ENCODE results near the gene CCDC187.
"Not testable (repeated sequence)": the region's sequence is repeated elsewhere in the genome, so short reads cannot be mapped to it uniquely, and the experiment has no call there.

Gene CCDC187

DNA sequence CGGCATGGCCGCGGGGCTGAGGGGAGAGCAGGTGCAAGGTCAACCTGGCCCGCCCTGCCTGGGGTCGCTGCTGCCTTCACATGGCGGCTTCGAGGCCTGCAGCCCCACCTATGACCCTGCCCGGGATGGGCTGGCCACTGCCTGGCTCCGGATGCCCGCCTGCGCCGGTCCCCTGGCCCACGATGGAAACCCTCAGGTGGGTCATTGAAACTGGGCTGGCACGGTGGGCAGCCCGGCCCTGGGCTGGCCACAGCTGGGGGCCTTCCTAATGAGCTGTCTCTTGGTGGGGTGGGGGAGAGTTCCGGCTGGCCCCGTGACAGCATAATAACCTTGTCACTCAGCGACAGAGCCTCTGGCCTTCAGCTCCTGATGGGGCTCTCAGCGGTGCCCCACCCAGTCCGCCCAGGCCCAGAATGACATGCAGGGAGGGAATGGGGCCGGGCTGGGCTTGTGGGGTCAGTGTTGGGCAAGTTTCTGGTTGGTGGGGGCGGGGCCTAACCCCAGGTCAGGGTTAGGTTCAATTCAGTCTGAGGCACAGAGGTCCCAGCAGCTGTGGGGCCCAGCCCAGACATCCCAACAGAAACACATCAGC is at the start of gene CCDC187:
CCDC187 (minus strand) TSS at position 270 of the 592 bp plus-strand sequence; CDS start at position 6, 264 bp downstream.
- no peak for FAIRE-seq

DNA sequence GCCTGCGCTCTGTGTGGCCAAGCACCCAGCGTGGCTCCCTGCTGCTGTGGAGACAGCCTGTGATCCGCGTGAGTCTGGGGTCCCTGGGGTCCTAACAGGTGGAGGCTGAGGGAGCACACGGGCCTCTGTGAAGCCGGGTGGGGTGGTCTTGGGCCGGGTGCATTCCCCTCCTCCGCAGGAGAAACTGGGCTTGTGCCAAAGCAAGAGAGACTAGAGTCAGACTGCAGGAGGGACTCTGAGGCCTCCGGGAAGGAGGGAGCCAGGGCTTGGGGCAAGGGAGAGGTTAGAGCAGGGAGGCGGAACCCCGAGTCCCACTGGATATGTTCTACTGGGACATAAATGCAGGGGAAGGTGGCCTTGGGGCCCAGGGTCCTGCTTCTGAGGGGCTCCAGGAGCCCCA is 49.2 kb upstream of the CCDC187 start:
- FAIRE-seq: no peak

DNA sequence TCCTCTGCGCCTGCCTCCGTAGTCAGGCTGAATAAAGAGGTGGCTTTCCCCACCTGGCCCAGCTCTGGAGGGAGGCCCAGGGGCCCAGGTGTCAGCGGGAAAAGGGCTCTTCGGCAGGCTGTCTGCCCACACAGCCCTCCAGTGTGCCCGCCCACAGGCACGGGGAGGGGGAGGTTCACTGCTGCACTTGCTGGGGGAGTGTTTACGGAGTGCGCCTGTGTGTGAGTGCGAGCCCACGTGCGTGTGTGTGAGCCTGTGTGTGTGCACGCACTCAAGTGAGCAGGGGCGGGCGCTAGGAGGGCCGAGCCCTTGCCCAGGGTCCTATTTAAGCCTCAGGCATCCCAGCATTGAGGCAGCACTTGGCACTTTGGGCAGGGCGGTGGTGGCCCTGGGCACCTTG is 48.8 kb upstream of the CCDC187 start:
- no peak for FAIRE-seq

DNA sequence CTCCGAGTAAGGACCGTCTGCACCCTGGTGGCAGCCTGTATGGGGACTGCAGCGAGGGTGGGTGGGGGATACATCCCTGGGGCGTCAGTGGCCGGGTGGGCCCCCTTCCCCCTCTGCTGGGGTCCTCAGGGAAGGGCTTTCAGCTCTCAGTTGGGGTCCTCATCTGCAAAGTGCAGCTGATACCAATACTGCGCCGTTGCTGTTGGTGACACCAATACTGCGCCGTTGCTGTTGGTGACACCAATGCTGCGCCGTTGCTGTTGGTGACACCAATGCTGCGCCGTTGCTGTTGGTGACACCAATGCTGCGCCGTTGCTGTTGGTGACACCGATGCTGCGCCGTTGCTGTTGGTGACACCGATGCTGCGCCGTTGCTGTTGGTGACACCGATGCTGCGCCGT is 48.0 kb upstream of the CCDC187 start:
- FAIRE-seq: not testable (repeated sequence)

DNA sequence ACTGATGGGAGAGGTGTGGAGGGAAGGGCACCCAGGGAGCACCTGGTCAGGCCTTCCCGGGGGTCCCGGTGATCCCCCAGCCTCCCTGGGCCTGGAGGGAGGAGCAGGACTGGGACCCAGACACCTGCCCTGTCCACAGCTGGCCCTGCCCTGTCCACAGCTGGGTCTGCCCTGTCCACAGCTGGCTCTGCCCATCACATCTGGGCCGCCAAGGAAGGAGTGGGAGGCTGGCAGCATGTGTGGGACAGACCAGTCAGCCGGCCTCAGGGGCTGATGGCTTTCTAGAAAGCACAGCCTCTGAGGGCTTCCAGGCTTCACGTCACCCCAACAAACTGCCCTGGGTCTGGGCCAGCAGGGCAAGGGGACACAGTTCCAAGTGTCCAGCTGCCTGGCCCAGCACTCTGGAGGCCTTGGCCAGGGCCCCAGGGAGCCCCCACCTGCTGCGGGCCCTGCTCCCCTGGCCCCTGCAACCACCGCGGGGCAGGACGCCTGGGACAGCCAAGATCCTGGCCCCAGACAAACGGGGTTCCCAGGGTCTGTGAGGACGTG is 47.4 kb upstream of the CCDC187 start:
- no peak for FAIRE-seq

DNA sequence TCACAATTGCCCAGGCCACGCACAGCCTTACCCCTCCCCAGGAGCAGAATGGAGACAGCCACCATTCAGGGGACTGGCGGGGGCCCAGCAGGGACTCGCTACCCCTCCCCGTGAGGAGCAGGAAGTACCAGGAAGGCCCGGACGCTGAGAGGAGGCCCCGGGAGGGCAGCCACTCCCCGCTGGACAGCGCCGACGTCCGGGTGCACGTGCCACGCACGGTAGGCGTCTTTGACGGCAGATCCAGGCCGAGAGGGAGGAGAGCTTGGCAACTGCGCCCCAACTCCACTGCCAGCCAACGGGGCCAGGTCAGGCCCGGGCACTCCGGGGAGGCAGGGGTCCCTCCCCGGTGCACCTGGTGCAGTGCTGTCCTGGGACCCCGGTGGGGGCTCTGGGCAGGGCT is 45.7 kb upstream of the CCDC187 start:
- FAIRE-seq: no peak

DNA sequence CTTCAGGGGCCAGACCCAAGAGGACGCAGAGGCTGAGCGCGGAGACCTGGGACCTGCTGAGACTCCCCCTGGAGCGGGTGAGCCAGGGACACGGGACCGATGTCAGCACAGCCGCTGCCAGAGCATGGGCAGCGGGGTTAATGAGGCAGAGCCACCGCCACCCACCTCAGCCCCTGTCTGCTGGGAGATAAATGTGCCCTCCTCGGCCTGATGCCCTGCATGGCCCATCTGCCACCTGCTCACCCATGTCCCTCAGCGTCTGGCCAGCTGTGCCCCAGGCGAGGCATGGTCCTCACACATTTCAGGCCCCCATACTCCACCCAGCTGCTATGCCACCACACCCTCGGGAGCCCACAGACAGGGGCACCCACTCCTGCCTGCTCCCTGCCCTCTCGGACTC is 44.8 kb upstream of the CCDC187 start:
- FAIRE-seq: no peak

GRCh38 chr9:136347472-136348256 is 43.8 kb upstream of the CCDC187 start:
- no peak for FAIRE-seq

GRCh38 chr9:136346927-136347465 is 43.1 kb upstream of the CCDC187 start:
- no peak for FAIRE-seq

DNA sequence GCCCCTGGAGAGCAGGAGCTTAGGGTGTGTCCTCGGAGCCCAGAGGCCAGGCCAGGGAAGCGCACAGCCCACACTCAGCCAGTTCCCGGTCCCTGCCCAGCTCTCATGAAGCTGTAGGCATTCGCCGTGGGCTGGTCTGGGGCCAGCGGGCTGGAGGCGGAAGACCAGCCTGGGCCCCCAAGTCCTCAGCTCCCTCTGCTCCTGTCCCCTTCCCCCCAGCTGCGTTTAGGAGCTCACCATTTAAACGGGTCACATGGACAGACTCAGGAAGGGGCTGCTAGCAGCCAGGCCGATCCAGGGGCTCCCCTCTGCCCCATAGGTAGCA is 42.2 kb upstream of the CCDC187 start:
- FAIRE-seq: no peak

GRCh38 chr9:136345281-136346156 is 41.6 kb upstream of the CCDC187 start:
- FAIRE-seq: no peak

DNA sequence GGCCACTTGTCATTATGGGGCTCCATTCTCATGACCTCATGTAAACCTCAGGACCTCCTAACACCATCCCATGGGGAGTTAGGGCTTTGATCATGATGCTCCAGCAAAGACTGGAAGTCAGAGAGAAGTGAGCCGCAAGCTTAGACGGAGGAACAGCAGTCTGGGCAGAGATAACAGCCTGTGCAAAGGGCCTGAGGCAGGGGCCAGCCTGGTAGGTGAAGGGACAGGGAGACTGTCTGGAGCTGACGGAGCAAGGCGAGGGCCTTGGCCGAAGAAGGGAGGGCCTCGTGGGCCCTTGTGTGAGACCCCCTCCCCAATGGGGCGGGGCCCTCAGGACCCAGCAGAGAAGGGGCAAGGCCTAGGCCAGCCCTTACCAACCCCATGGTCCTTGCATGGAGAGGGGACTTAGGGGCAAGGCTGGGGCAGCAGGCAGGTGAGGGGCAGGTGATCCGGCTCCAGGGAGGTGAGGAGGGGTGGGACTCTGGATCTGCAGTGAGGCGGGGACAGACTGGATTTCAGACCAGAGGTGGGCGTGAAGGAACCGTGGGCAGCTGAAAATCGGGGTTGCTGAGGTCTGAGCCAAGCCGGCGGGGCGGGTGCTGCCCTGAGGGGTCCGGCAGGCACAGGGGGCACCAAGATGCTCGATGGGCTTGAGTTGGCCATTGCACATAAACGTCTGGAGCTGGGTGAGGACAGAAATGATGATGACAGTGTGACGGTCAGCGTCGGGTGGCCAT is 40.8 kb upstream of the CCDC187 start:
- no peak for FAIRE-seq

DNA sequence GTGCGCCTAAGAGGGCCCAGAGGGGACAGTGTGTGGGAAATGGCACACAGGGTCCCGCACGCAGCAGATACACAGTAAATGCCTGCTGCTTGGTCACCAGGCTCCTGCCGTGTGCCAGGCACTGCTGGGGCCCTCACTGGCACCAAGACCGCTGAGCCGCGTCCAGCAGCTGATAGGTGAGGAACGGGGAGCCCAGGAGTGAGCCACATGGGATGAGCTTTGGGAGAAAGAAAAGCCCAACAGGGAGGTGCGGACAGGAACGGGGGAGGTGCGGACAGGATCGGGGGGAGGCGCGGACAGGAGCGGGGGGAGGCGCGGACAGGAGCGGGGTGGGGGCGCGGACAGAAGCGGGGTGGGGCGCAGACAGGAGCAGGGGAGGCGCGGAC is 40.0 kb upstream of the CCDC187 start:
- FAIRE-seq: no peak

GRCh38 chr9:136343121-136343883 is 39.4 kb upstream of the CCDC187 start:
- FAIRE-seq: no peak

DNA sequence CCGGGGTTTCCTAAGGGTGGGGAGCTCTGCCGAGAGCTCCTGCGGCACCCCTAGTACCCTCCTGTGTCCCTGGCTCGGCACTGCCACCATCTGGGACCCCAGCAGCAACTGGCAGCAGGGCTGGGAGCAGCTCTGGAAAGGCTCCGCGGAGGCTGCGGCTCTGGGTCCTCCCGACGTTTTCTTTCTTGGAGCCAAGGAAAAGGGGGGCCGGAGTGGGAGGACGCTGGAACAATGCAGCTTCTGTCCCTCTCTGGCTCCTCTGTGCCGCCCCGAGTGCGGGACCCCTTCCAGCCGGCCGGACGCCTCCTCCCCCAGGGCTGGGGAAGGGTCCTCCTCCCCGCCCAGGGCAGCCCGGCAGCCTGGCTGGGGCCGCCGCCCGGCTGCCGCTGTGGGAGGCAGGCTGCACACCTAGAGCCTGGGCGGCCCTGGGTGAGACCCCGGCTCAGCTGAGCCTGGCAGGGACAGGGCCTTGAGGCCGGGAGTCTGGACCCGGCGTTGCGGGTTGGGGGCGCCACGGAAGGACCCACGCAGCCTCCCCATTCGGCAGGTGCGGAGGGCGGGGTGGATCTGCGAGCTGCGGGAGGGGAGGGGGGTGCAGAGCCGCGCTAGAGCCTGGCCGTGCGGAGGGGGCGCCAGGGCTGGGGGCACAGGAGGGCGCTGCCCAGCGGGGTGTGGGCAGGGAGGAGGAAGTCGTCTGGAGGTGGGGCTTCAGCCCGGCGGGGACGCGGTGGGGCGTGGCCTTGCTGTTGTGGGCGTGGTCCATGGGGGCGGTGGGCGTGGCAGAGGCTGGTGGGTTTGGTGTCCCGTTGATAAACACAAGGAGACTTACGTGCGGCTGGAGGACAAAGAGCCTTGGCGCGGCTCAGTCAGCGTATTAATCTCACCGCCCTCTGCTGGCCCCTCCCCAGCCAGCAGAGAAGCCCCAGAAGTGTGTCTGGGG is 38.6 kb upstream of the CCDC187 start:
- FAIRE-seq: no peak

DNA sequence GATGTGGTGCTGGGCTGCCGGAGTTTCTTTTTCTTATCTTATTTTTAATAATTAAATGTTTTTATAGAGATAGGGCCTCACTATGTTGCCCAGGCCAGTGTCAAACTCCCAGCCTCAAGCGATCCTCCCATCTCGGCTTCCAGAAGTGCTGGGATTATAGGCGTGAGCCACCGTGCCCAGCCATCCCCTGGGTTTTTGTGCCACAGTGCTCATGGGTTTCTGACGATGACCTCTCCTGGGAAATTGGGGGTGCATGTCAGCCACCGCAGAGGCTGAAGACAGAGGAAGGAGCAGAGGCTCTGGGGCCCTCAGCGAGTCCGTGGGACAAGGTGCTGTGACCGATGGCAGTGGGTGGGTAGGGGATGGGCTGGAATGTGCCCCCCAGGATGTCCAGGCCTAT is 37.9 kb upstream of the CCDC187 start:
- FAIRE-seq: no peak

DNA sequence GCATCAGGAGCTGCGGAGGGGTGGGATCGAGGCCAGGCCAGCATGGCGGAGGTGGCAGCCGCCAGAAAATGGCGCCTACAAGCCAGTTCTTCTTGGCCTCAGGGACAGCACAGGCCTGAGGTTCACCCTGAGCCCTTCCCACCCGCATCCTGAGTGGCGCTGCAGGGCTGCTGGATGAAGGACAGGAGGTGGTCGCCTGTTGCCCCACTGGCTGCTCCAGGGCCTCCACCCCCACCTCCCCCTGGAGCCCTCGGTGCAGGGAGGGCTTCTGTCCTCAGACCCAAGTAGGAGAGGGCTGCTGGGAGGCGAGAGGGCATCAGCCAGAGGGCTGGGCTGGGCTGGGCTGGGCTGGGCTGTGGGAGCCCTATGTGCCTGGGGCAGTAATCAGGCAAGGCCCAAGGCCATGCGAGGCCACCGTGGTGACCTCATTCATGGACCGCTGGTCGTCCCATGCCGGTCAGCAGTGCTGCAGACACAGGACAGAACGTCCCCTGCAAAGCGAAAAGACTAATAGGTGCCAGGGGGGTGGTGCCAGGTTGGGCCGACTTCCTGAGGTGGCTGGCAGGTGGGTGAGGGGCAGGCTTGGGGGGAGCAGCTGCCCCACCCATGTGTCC is 37.3 kb upstream of the CCDC187 start:
- FAIRE-seq: no peak

GRCh38 chr9:136340356-136341041 is 36.6 kb upstream of the CCDC187 start:
- FAIRE-seq: no peak

DNA sequence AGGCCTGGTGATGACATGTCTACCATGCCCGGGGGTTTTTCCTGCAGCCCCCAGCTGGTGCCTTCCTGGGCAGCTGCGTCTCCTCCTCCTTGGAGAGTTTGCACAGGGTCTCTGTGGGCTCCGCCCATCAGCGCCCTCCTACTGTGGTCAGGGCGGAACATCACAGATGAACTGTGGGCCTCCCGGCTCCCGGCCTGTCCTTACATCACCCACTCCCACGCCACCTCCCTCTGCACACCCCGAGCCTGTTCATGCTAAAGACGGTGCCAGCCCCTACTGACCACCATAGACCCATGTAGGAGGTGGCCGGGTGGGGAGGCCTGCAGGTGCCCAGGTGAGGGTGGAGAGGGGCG is 36.0 kb upstream of the CCDC187 start:
- no peak for FAIRE-seq
